H9 (cell line): ENCODE measurements around the gene ELAVL4. TPM values are rescaled to one million over a fixed set of nuclear protein-coding genes. Genes with fewer than 3 reads are reported as not detected.

Experiments used
- DNase-seq: peaks from one replicate; pipeline ENCODE4 v3.0.0-alpha.2; 2017
- H2AFZ ChIP-seq: one replicate; pipeline ENCODE4 v1.6.1; 2013; ENCODE audit warnings: mild to moderate bottlenecking, low read length, control low read depth, moderate library complexity
- H2AK5ac ChIP-seq: 2 replicates; pipeline ENCODE4 v1.6.1; 2013; ENCODE audit warnings: low read length, control low read depth, mixed read lengths; ENCODE audit not compliant: insufficient read length
- H2BK120ac ChIP-seq: one replicate; pipeline ENCODE4 v1.6.1; 2013; ENCODE audit warnings: low read depth, mild to moderate bottlenecking, low read length, control low read depth, inconsistent platforms; ENCODE audit not compliant: poor library complexity, severe bottlenecking
- H2BK12ac ChIP-seq: 2 replicates; pipeline ENCODE4 v1.6.1; 2013; ENCODE audit warnings: low read length, control low read depth, mixed read lengths, low read depth; ENCODE audit not compliant: insufficient read length
- H2BK15ac ChIP-seq: 2 replicates; pipeline ENCODE4 v1.6.1; 2013; ENCODE audit warnings: low read depth, low read length, control low read depth
- H2BK20ac ChIP-seq: one replicate; pipeline ENCODE4 v1.6.1; 2013; ENCODE audit warnings: low read depth, mild to moderate bottlenecking, low read length, control low read depth, inconsistent platforms; ENCODE audit not compliant: poor library complexity, severe bottlenecking
- H2BK5ac ChIP-seq: 2 replicates; pipeline ENCODE4 v1.6.1; 2013; ENCODE audit warnings: low read length, control low read depth, mixed read lengths; ENCODE audit not compliant: insufficient read length
- H3K14ac ChIP-seq: 2 replicates; pipeline ENCODE4 v1.6.1; 2013; ENCODE audit warnings: low read length, control low read depth; ENCODE audit not compliant: insufficient read depth
- H3K18ac ChIP-seq: 2 replicates; pipeline ENCODE4 v1.6.1; 2013; ENCODE audit warnings: low read depth, mild to moderate bottlenecking, mixed read lengths, low read length, control low read depth; ENCODE audit not compliant: insufficient read length
- H3K23ac ChIP-seq: 2 replicates; pipeline ENCODE4 v1.6.1; 2013; ENCODE audit warnings: low read length, control low read depth, mixed read lengths, low read depth; ENCODE audit not compliant: insufficient read length
- H3K23me2 ChIP-seq: 2 replicates; pipeline ENCODE4 v1.6.1; 2013; ENCODE audit warnings: low read depth, mild to moderate bottlenecking, mixed read lengths, low read length, control low read depth; ENCODE audit not compliant: insufficient read length, poor library complexity, severe bottlenecking
- H3K27ac ChIP-seq: 2 replicates; pipeline ENCODE4 v1.5.1; 2013; ENCODE audit warnings: low read length, control low read depth, mixed read lengths, low read depth; ENCODE audit not compliant: insufficient read length
- H3K27me3 ChIP-seq: 2 replicates; pipeline ENCODE4 v1.6.1; 2013; ENCODE audit warnings: low read length, control low read depth, inconsistent platforms; ENCODE audit not compliant: insufficient read depth
- H3K4ac ChIP-seq: 2 replicates; pipeline ENCODE4 v1.6.1; 2013; ENCODE audit warnings: low read depth, mild to moderate bottlenecking, control low read depth, inconsistent platforms, low read length, moderate library complexity
- H3K4me1 ChIP-seq: 2 replicates; pipeline ENCODE4 v1.6.1; 2013; ENCODE audit warnings: low read length, control low read depth, inconsistent platforms; ENCODE audit not compliant: insufficient read depth
- H3K4me2 ChIP-seq: 2 replicates; pipeline ENCODE4 v1.6.1; 2013; ENCODE audit warnings: low read length, control low read depth, mixed read lengths; ENCODE audit not compliant: insufficient read length, insufficient read depth
- H3K56ac ChIP-seq: 2 replicates; pipeline ENCODE4 v1.6.1; 2013; ENCODE audit warnings: low read depth, mild to moderate bottlenecking, mixed read lengths, low read length, control low read depth; ENCODE audit not compliant: insufficient read length
- H3K79me1 ChIP-seq: 2 replicates; pipeline ENCODE4 v1.6.1; 2013; ENCODE audit warnings: low read depth, mild to moderate bottlenecking, moderate library complexity, low read length, control low read depth, inconsistent platforms; ENCODE audit not compliant: insufficient read depth, poor library complexity, severe bottlenecking
- H3K79me2 ChIP-seq: 2 replicates; pipeline ENCODE4 v1.6.1; 2013; ENCODE audit warnings: low read length, control low read depth, inconsistent platforms; ENCODE audit not compliant: insufficient read depth
- H3K9ac ChIP-seq: 2 replicates; pipeline ENCODE4 v1.6.1; 2013; ENCODE audit warnings: low read length, control low read depth, mixed read lengths; ENCODE audit not compliant: insufficient read length; ENCODE audit errors: extremely low read depth
- H3K9me3 ChIP-seq: one replicate; pipeline ENCODE4 v1.6.1; 2013; ENCODE audit warnings: low read depth, low read length, inconsistent platforms; ENCODE audit not compliant: control insufficient read depth
- H3T11ph ChIP-seq: one replicate; pipeline ENCODE4 v1.6.1; 2013; ENCODE audit warnings: mild to moderate bottlenecking, low read length, control low read depth, inconsistent platforms
- H4K20me1 ChIP-seq: one replicate; pipeline ENCODE4 v1.6.1; 2013; ENCODE audit not compliant: control insufficient read depth, insufficient read length, insufficient read depth
- H4K5ac ChIP-seq: 2 replicates; pipeline ENCODE4 v1.6.1; 2013; ENCODE audit warnings: low read depth, mild to moderate bottlenecking, mixed read lengths, low read length, control low read depth; ENCODE audit not compliant: insufficient read length
- H4K8ac ChIP-seq: replicated peaks from 2 replicates; pipeline ENCODE4 v1.6.1; 2013; ENCODE audit warnings: low read length, control low read depth, mixed read lengths, low read depth; ENCODE audit not compliant: insufficient read length
- H4K91ac ChIP-seq: 2 replicates; pipeline ENCODE4 v1.6.1; 2013; ENCODE audit warnings: low read depth, mild to moderate bottlenecking, moderate library complexity, mixed read lengths, low read length, control low read depth; ENCODE audit not compliant: insufficient read length
- H3K27ac Mint-ChIP-seq, 3 experiments: 2 replicates in 2 of 3; 3 replicates in 1 of 3; pipeline ENCODE4 v1.8.0; 2020 to 2021; ENCODE audit warnings: mixed read lengths in 3 of 3, mild to moderate bottlenecking in 1 of 3, moderate library complexity in 1 of 3
- H3K27me3 Mint-ChIP-seq: 2 replicates; pipeline ENCODE4 v1.8.0; 2021; ENCODE audit warnings: low read depth, mild to moderate bottlenecking, moderate library complexity, mixed read lengths
- H3K36me3 Mint-ChIP-seq, 3 experiments: 2 replicates in 2 of 3; 3 replicates in 1 of 3; pipeline ENCODE4 v1.8.0; 2020 to 2021; ENCODE audit warnings: low read depth in 3 of 3, mixed read lengths in 3 of 3; ENCODE audit not compliant: insufficient read depth in 1 of 3
- H3K4me1 Mint-ChIP-seq, 2 experiments: 2 replicates each; pipeline ENCODE4 v1.8.0; 2020; ENCODE audit warnings: mixed read lengths in 2 of 2
- H3K4me3 Mint-ChIP-seq, 2 experiments: 2 replicates in 1 of 2; 3 replicates in 1 of 2; pipeline ENCODE4 v1.8.0; 2020 to 2021; ENCODE audit warnings: mild to moderate bottlenecking in 2 of 2, mixed read lengths in 2 of 2, moderate library complexity in 1 of 2
- H3K9me3 Mint-ChIP-seq, 2 experiments: 2 replicates in 1 of 2; 3 replicates in 1 of 2; pipeline ENCODE4 v1.8.0; 2020; ENCODE audit warnings: mild to moderate bottlenecking in 2 of 2, mixed read lengths in 2 of 2, moderate library complexity in 1 of 2
- CTCF ChIP-seq: fragments of 200-600 bp; sonication (generic); conservative IDR thresholded peaks from 3 replicates; pipeline ENCODE4 v1.8.0; 2021; ENCODE audit warnings: antibody characterized with exemption, mild to moderate bottlenecking
- WGBS: extraction: QIAGEN DNeasy Blood & Tissue Kit; methylation state at CpG from one replicate; pipeline ENCODE4 v1.1.7; 2013; ENCODE audit warnings: missing lambda C conversion rate, low lambda C conversion rate, mixed read lengths; ENCODE audit not compliant: insufficient read length; ENCODE audit errors: extremely low coverage; 5-methylcytosine and 5-hydroxymethylcytosine counted together
- total RNA-seq: library from RNA; stranded (reverse); gene quantifications from 2 replicates; pipeline ENCODE4 v1.2.1, GENCODE V29; 2021

The ELAVL4 gene
- total RNA-seq, 1 experiment from 2014 or later = not detected

- Histone ChIP-seq H2AFZ (no peak overlapping the region), H3K27me3 (no peaks in the 10 kb centered on the region), H3K23me2 (no peaks in the 10 kb centered on the region), H3K79me1 (no peaks in the 10 kb centered on the region), H3K9me3 (no peaks in the 10 kb centered on the region), H4K91ac (no peak overlapping the region), H2BK5ac (no peak overlapping the region), H2AK5ac (no peak overlapping the region), H3K56ac (no peak overlapping the region), H3K14ac (no peak overlapping the region), H2BK12ac (no peak overlapping the region), H3K18ac (no peak overlapping the region), H4K20me1 (no peaks in the 10 kb centered on the region), H3K79me2 (no peaks in the 10 kb centered on the region), H3K27ac (no peak overlapping the region), H2BK20ac (no peak overlapping the region), H3K4me2 (no peak overlapping the region), H3K23ac (no peak overlapping the region), H2BK120ac (no peak overlapping the region), H3T11ph (no peak overlapping the region), H3K4me1 (no peaks in the 10 kb centered on the region), H2BK15ac (no peak overlapping the region), H3K9ac (no peak overlapping the region), H3K4ac (no peak overlapping the region), H4K5ac (no peak overlapping the region), H4K8ac (no peak overlapping the region)
- TF ChIP-seq CTCF = no peak
- H3K27me3 Mint-ChIP-seq = no peaks in the 10 kb centered on the region
- no peaks in the 10 kb centered on the region for H3K4me1 Mint-ChIP-seq
- no peak overlapping the region for H3K27ac Mint-ChIP-seq
- no CpG with 5 or more reads among the region's 1 CpG for WGBS
- no peak overlapping the region for H3K4me3 Mint-ChIP-seq
- no peak for DNase-seq
- peaks cover 0 to 57% of the 10 kb centered on the region in 2 experiments; a peak in 2 of 5 replicates for H3K9me3 Mint-ChIP-seq
- H3K36me3 Mint-ChIP-seq = peaks cover 0 to 13% (median 0%) of the 10 kb centered on the region in 3 experiments; a peak in 2 of 7 replicates
Measured at GRCh38 chr1:50099654-50100053, 9.1 kb upstream of the ELAVL4 start.
